Measurements from ENCODE around the gene EFCAB6.

The EFCAB6 gene

GRCh38 chr22:43488031-43488866 lies 323.9 kb downstream of the EFCAB6 start:
- Histone ChIP-seq H3K4me2 (ENCODE audit: low read length) (no peak overlapping the region), H3K4me3 (ENCODE audit: low read length) (no peak overlapping the region), H3K4me1 (ENCODE audit: control insufficient read depth, low read length) (no peaks in the 10 kb centered on the region), H3K79me2 (ENCODE audit: control insufficient read depth, low read length) (no peaks in the 10 kb centered on the region), H3K36me3 (ENCODE audit: control insufficient read depth, low read length) (no peaks in the 10 kb centered on the region), H3F3A (ENCODE audit: control insufficient read depth, insufficient read depth) (no peaks in the 10 kb centered on the region), H3K27ac (ENCODE audit: low read depth, low read length) (no peak overlapping the region), H3K9me2 (replicated peaks; ENCODE audit: control insufficient read depth, low read length) (no peaks in the 10 kb centered on the region), H3K27me3 (ENCODE audit: control insufficient read depth, low read length) (no peaks in the 10 kb centered on the region), H4K20me1 (ENCODE audit: control insufficient read depth, insufficient read depth, low read depth, low read length) (no peaks in the 10 kb centered on the region), H3K9me3 (ENCODE audit: control insufficient read depth, insufficient read depth, low read length) (no peaks in the 10 kb centered on the region)
- TF ChIP-seq, protein P1, sequence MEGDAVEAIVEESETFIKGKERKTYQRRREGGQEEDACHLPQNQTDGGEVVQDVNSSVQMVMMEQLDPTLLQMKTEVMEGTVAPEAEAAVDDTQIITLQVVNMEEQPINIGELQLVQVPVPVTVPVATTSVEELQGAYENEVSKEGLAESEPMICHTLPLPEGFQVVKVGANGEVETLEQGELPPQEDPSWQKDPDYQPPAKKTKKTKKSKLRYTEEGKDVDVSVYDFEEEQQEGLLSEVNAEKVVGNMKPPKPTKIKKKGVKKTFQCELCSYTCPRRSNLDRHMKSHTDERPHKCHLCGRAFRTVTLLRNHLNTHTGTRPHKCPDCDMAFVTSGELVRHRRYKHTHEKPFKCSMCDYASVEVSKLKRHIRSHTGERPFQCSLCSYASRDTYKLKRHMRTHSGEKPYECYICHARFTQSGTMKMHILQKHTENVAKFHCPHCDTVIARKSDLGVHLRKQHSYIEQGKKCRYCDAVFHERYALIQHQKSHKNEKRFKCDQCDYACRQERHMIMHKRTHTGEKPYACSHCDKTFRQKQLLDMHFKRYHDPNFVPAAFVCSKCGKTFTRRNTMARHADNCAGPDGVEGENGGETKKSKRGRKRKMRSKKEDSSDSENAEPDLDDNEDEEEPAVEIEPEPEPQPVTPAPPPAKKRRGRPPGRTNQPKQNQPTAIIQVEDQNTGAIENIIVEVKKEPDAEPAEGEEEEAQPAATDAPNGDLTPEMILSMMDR (IDR thresholded peaks at IDR 0.05; ENCODE audit: low read depth, low read length, poor library complexity, severe bottlenecking) = no peak
- no peak for TF ChIP-seq EZH2phosphoT487 (IDR thresholded peaks at IDR 0.05; ENCODE audit: borderline replicate concordance, low read length)

- no peak for TF ChIP-seq EZH2phosphoT487 (IDR thresholded peaks at IDR 0.05; ENCODE audit: borderline replicate concordance, low read length)
- TF ChIP-seq, protein P1 (IDR thresholded peaks at IDR 0.05; ENCODE audit: low read depth, low read length, poor library complexity, severe bottlenecking) = no peak
These were observed 324.6 kb downstream of the EFCAB6 start for GRCh38 chr22:43487311-43488030.

DNA sequence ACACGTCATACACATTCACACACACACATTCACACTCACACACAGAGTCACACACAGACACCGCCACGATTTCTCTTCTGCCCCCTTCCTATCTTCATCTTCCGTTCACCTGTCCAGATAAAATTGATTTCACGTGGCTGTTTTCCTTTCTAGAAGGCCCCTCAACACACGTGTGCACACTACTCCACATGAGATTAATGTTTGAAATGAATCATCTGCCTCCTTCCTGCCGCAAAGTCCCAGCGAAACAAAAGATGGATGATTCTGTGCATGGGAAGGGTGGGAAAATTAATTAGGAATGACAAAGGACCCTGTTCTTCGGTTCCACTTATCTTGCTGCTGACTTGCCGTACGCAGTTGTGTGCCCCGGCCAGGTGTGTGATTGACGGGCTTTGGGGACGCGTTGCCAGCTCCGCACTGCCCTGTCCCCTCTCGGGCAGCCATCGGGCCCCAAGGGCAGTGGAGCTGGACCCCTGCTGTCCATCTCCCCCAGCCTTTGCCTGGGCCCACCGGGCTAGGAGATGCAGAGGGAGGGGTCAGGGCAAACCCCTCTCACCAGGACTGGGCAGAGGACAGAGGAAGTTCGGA lies 326.5 kb downstream of the EFCAB6 start:
- no peak for TF ChIP-seq EZH2phosphoT487 (IDR thresholded peaks at IDR 0.05; ENCODE audit: borderline replicate concordance, low read length)
- TF ChIP-seq, protein P1 (IDR thresholded peaks at IDR 0.05; ENCODE audit: low read depth, low read length, poor library complexity, severe bottlenecking) = no peak
- H3K9me2 ChIP-seq (replicated peaks; ENCODE audit: control insufficient read depth, low read length) = no peaks in the 10 kb centered on the region
- no peaks in the 10 kb centered on the region for H3K4me1 ChIP-seq (ENCODE audit: control insufficient read depth, low read length)
- no peaks in the 10 kb centered on the region for H3K79me2 ChIP-seq (ENCODE audit: control insufficient read depth, low read length)
- H3K36me3 ChIP-seq (ENCODE audit: control insufficient read depth, low read length) = no peaks in the 10 kb centered on the region
- H4K20me1 ChIP-seq (ENCODE audit: control insufficient read depth, insufficient read depth, low read depth, low read length) = no peaks in the 10 kb centered on the region
- H3K27me3 ChIP-seq (ENCODE audit: control insufficient read depth, low read length) = no peaks in the 10 kb centered on the region
- no peaks in the 10 kb centered on the region for H3F3A ChIP-seq (ENCODE audit: control insufficient read depth, insufficient read depth)
- no peak overlapping the region for H3K27ac ChIP-seq (ENCODE audit: low read depth, low read length)
- H3K4me3 ChIP-seq (ENCODE audit: low read length) = no peak overlapping the region
- no peaks in the 10 kb centered on the region for H3K9me3 ChIP-seq (ENCODE audit: control insufficient read depth, insufficient read depth, low read length)
- no peak overlapping the region for H3K4me2 ChIP-seq (ENCODE audit: low read length)

More at GRCh38 chr22:43487311-43488030, 324.6 kb downstream of the EFCAB6 start:
- Histone ChIP-seq H3K79me2 (ENCODE audit: control insufficient read depth, low read length) (no peaks in the 10 kb centered on the region), H3K4me1 (ENCODE audit: control insufficient read depth, low read length) (no peaks in the 10 kb centered on the region), H3K27me3 (ENCODE audit: control insufficient read depth, low read length) (no peaks in the 10 kb centered on the region), H3K9me2 (replicated peaks; ENCODE audit: control insufficient read depth, low read length) (no peaks in the 10 kb centered on the region), H4K20me1 (ENCODE audit: control insufficient read depth, insufficient read depth, low read depth, low read length) (no peaks in the 10 kb centered on the region), H3K36me3 (ENCODE audit: control insufficient read depth, low read length) (no peaks in the 10 kb centered on the region), H3K4me2 (ENCODE audit: low read length) (no peak overlapping the region), H3K9me3 (ENCODE audit: control insufficient read depth, insufficient read depth, low read length) (no peaks in the 10 kb centered on the region), H3F3A (ENCODE audit: control insufficient read depth, insufficient read depth) (no peaks in the 10 kb centered on the region), H3K4me3 (ENCODE audit: low read length) (no peak overlapping the region), H3K27ac (ENCODE audit: low read depth, low read length) (no peak overlapping the region)

Measured in DOHH2 (cell line).